Ovary (tissue), 9 donors: ENCODE results near the gene NRARP. TPM values are rescaled to one million over a fixed set of nuclear protein-coding genes. Genes with fewer than 3 reads are reported as not detected.
"Not testable (repeated sequence)": the region's sequence is repeated elsewhere in the genome, so short reads cannot be mapped to it uniquely, and the experiment has no call there.

Experiments
- DNase-seq, 5 donors: peaks; one replicate each; pipeline ENCODE4 v3.0.0-alpha.2; 2019 to 2020
- H3K27ac ChIP-seq, 2 donors: fragments of 200-600 bp; one replicate each; pipeline versions ENCODE4 v1.5.1 to v1.8.0; 2019 to 2022
- H3K27me3 ChIP-seq: fragments of 200-600 bp; one replicate; pipeline ENCODE4 v1.8.0; 2022
- H3K36me3 ChIP-seq: fragments of 200-600 bp; sonication (generic); one replicate; pipeline ENCODE4 v1.5.1; 2019
- H3K4me1 ChIP-seq: one replicate; pipeline ENCODE4 v1.8.1; 2013; ENCODE audit warnings: mild to moderate bottlenecking, moderate library complexity; ENCODE audit not compliant: insufficient read depth
- H3K4me3 ChIP-seq: fragments of 200-600 bp; sonication (generic); one replicate; pipeline ENCODE4 v1.5.1; 2017
- H3K9me3 ChIP-seq, 2 donors: fragments of 200-600 bp in 1 of 2; sonication (generic) in 1 of 2; one replicate each; pipeline versions ENCODE4 v1.5.1 to v1.8.1; 2013 to 2019; ENCODE audit warnings: mild to moderate bottlenecking in 1 of 2, moderate library complexity in 1 of 2
- EP300 ChIP-seq: sonication (generic); formaldehyde crosslinking; IDR thresholded peaks from one replicate; pipeline ENCODE4 v1.6.1; 2017; ENCODE audit warnings: antibody characterized with exemption
- POLR2A ChIP-seq: fragments of 450-650 bp; IDR thresholded peaks from one replicate; pipeline ENCODE4 v1.6.1; 2017; ENCODE audit warnings: antibody characterized with exemption, mild to moderate bottlenecking, moderate library complexity
- WGBS, 3 donors: extraction: QIAGEN DNeasy Blood & Tissue Kit in 1 of 3; methylation state at CpG; one replicate each; pipeline versions ENCODE4 v1.1.5 to v1.1.7; 2013 to 2017; 5-methylcytosine and 5-hydroxymethylcytosine counted together
- intact Hi-C, 4 donors: fragments of 100-400 bp; cut with DNase I; formaldehyde crosslinking; loops; one replicate each; pipeline versions ENCODE4 v1.11.0 to v1.15.1; 2022 to 2023
- polyA plus RNA-seq, 2 donors: library from polyadenylated mRNA; stranded (reverse); fragments of 200-250 nt in 1 of 2; fragments of 350-450 nt in 1 of 2; fragmentation: Illumina TruSeq in 1 of 2; extraction: RNeasy Lipid Tissue Mini Kit (QIAGEN cat#74804) in 1 of 2; gene quantifications; one replicate each; pipeline ENCODE4 v1.2.3, GENCODE V29; 2013 to 2014
- total RNA-seq, 7 donors: library from RNA; depleted of rRNA in 2 of 7; stranded (reverse); fragments of >200 nt in 2 of 7; fragmentation: NEBNext Ultra II Directional in 3 of 7; extraction: Animal tissue kit (Norgen Biotek cat#: 25700) in 3 of 7; gene quantifications; one replicate each; pipeline versions ENCODE4 v1.1.0 to v1.2.4, GENCODE V29; 2016 to 2023
- TF ChIP-seq, protein P1 (sequence below), 3 donors: fragments of 450-650 bp in 2 of 3; fragments of 200-600 bp in 1 of 3; IDR thresholded peaks; one replicate each; pipeline versions ENCODE4 v1.5.1 to v1.8.0; 2016 to 2022; ENCODE audit warnings: antibody characterized with exemption in 3 of 3, mild to moderate bottlenecking in 1 of 3
- donor health status: DM: no; HTN: no; CAD: no; lungs with moderate emphysema.
- donor health status: DM: no; HTN: no; CAD: no.
- donor health status: Bipolar disorder and iron deficiency.
- donor health status: DM: yes; HTN: yes; CAD: no.
- donor health status: DM: no; HTN: no; CAD: no.
- donor health status: DM: yes; HTN: yes; CAD: no.

NRARP gene
- total and polyA plus RNA-seq, 9 donors, result 1.3 to 13.8 (median 3.7) TPM

DNA sequence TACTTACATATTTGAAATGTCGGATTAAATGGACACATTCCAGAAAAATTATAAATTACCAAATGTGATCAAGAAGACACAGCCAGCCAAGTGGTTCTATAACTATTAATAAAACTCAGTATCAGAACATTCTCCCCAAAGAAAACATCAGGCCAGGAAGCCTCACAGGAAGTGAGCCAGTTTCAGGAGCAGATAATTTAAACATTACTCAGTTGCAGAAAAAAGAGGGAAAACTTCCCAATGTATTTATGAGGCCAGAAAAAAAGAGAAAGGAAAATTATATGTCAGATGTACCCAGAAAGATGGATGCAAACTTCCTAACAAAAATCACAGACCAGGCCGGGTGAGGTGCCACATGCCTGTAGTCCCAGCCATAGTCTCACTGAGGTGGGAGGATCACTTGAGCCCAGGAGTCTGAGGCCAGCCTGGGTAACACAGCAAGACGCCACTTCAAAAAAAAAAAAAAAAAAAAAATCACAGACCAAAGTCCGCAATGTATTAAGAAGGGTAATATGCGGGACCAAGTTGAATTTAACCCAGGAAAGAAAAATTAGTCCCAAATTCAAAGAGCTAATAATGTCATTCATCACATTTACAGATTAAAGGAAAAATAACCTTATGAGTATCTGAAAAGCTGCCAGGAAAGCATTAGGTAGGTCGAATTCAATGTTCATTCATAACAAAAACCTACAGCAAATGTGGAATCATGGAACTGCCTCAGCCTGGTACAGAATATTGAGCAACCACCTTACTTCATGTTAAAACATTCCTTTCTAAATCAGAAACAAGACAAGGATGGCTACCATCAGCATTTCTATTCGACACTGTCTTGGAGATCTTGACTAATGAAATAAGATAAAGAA lies 37.2 kb upstream of the NRARP start:
- H3K27ac ChIP-seq, result no peak overlapping the region
- intact Hi-C loops, result no loop called here
- H3K27me3 ChIP-seq, result no peaks in the 10 kb centered on the region
- no peaks in the 10 kb centered on the region for H3K9me3 ChIP-seq
- H3K4me3 ChIP-seq, result no peak overlapping the region
- no peaks in the 10 kb centered on the region for H3K4me1 ChIP-seq
- no peaks in the 10 kb centered on the region for H3K36me3 ChIP-seq
- no peak for DNase-seq
- 68 to 72% (median 70%) methylated on average over 7 of the region's 7 CpGs for WGBS, 3 donors
- no peak for TF ChIP-seq EP300

DNA sequence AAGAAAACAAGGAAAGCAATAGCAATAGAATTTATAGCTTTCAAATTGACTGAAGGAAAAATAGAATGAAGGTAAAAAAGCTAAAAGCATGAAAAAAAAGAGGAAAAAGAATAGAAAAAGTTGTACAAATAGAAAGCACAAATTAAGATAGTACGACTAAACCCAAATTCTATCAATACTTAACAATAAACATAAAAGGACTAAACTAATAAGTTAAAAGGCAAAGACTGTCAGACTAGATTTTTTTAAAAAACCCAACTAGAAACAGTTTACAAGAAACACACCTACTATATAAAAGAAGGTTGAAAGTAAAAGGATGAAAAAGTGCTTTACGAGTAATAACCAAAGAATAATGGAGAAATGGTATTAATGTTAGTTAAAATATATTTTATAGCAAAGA lies 34.7 kb upstream of the NRARP start:
- no peak overlapping the region for H3K4me3 ChIP-seq
- no peaks in the 10 kb centered on the region for H3K9me3 ChIP-seq
- no peaks in the 10 kb centered on the region for H3K4me1 ChIP-seq
- H3K27ac ChIP-seq, result no peak overlapping the region
- DNase-seq, result no peak
- H3K27me3 ChIP-seq, result no peaks in the 10 kb centered on the region
- WGBS, 3 donors, result 90 to 95% (median 94%) methylated on average over 2 of the region's 2 CpGs
- H3K36me3 ChIP-seq, result no peaks in the 10 kb centered on the region
- TF ChIP-seq, protein P1, sequence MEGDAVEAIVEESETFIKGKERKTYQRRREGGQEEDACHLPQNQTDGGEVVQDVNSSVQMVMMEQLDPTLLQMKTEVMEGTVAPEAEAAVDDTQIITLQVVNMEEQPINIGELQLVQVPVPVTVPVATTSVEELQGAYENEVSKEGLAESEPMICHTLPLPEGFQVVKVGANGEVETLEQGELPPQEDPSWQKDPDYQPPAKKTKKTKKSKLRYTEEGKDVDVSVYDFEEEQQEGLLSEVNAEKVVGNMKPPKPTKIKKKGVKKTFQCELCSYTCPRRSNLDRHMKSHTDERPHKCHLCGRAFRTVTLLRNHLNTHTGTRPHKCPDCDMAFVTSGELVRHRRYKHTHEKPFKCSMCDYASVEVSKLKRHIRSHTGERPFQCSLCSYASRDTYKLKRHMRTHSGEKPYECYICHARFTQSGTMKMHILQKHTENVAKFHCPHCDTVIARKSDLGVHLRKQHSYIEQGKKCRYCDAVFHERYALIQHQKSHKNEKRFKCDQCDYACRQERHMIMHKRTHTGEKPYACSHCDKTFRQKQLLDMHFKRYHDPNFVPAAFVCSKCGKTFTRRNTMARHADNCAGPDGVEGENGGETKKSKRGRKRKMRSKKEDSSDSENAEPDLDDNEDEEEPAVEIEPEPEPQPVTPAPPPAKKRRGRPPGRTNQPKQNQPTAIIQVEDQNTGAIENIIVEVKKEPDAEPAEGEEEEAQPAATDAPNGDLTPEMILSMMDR (IDR thresholded peaks at IDR 0.05), result no peak
- TF ChIP-seq POLR2A (no peak), EP300 (no peak)
- intact Hi-C loops, result no loop called here

DNA sequence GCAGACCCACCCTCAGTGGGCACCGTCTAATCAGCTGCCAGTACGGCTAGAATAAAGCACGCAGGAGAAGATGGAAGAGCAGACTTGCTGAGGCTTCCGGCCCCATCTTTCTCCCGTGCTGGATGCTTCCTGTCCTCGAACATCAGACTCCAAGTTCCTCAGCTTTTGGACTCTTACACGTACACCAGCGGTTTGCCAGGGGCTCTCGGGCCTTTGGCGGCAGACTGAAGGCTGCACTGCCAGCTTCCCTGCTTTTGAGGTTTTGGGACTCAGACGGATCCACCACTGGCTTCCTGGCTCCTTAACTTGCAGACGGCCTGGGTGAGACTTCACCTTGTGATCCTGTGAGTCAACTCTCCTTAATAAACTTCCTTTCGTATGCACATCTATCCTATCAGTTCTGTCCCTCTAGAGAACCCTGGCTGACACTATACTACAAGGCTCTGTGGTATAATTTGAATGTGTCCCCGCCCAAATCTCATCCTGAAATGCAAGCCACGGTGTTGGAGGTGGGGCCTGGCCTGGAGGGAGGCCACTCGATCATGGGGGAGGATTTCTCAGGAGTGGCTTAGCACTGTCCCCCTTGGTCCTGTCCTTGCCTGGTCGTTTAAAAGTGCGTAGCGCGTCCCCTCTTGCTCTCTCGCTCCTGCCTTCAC lies 31.1 kb upstream of the NRARP start:
- peak in 1 of 5 donors; percentile 8 for DNase-seq
- Histone ChIP-seq H3K9me3 (no peaks in the 10 kb centered on the region), H3K4me1 (no peaks in the 10 kb centered on the region), H3K4me3 (no peak overlapping the region), H3K27ac (no peak overlapping the region), H3K27me3 (no peaks in the 10 kb centered on the region), H3K36me3 (no peaks in the 10 kb centered on the region)
- WGBS, 3 donors, result 75 to 87% (median 78%) methylated on average over 21 of the region's 21 CpGs
- intact Hi-C loops, result no loop called here
- TF ChIP-seq POLR2A (no peak), EP300 (no peak)
- TF ChIP-seq, protein P1 (IDR thresholded peaks at IDR 0.05), result no peak

DNA sequence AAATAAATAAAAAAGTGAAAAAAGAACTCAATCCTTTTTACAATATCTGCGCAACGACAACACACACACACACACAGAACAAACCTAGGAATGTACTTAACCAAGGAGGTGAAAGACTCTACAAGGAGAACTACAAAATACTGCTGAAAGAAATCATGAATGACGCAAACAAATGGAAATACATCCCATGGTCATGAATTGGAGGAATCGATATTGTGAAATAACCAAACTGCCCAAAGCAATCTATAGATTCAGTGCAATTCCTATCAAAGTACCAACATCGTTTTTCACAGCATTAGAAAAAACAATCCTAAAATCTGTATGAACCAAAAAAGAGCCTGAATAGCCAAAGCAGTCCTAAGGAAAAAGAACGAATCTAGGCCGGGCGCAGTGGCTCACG lies 29.9 kb upstream of the NRARP start:
- 91 to 96% (median 93%) methylated on average over 9 of the region's 9 CpGs for WGBS, 3 donors
- DNase-seq, result no peak
- Histone ChIP-seq H3K36me3 (no peaks in the 10 kb centered on the region), H3K4me3 (no peak overlapping the region), H3K9me3 (no peaks in the 10 kb centered on the region), H3K27me3 (no peaks in the 10 kb centered on the region), H3K4me1 (no peaks in the 10 kb centered on the region), H3K27ac (no peak overlapping the region)
- TF ChIP-seq POLR2A (no peak), EP300 (no peak)
- TF ChIP-seq, protein P1 (IDR thresholded peaks at IDR 0.05), result no peak
- intact Hi-C loops, result no loop called here

DNA sequence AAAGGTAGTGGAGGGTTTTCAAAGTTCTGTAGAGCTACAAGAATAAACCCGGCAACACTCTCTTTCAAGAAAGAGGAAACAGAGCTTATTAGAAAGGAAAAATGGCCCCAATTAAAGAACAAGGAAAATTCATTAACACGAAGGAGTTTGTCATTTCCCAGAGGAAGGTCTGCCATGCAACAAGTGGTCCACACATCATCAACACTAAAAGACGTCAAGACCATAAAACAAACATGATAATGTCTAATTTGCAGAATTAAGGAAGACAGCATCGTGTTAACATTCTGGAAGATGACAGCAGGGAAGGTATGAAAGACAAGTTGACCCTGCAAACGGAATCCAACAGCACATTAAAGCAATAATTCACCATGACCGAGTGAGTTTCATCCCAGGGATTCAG lies 28.6 kb upstream of the NRARP start:
- 82 to 84% (median 84%) methylated on average over 6 of the region's 6 CpGs for WGBS, 3 donors
- intact Hi-C loops, result no loop called here
- no peak overlapping the region for H3K27ac ChIP-seq
- no peak for DNase-seq
- no peaks in the 10 kb centered on the region for H3K27me3 ChIP-seq
- H3K4me3 ChIP-seq, result no peak overlapping the region
- H3K36me3 ChIP-seq, result no peaks in the 10 kb centered on the region
- no peaks in the 10 kb centered on the region for H3K9me3 ChIP-seq
- TF ChIP-seq, protein P1 (IDR thresholded peaks at IDR 0.05), result no peak
- TF ChIP-seq POLR2A (no peak), EP300 (no peak)
- H3K4me1 ChIP-seq, result no peaks in the 10 kb centered on the region

DNA sequence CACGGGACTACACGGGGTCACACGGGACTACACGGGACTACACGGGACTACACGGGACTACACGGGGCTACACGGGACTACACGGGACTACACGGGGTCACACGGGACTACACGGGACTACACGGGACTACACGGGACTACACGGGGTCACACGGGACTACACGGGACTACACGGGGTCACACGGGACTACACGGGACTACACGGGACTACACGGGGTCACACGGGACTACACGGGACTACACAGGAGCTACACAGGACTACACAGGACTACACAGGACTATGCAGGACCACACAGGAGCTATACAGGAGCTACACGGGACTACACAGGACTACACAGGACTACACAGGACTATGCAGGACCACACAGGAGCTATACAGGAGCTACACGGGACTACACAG lies 27.5 kb upstream of the NRARP start:
- H3K4me3 ChIP-seq, H3K9me3 ChIP-seq, H3K4me1 ChIP-seq, intact Hi-C loops, H3K36me3 ChIP-seq, H3K27ac ChIP-seq, H3K27me3 ChIP-seq: not testable (repeated sequence)
- WGBS, 3 donors, result 50 to 64% (median 63%) methylated on average over 2 to 26 of the region's 26 CpGs
- DNase-seq, result peak in 1 of 5 donors; percentile 7
